GM19239 (cell line): ENCODE measurements around the gene GLRA2.
"Not testable (repeated sequence)": the region's sequence is repeated elsewhere in the genome, so short reads cannot be mapped to it uniquely, and the experiment has no call there.

ENCODE experiments used
- DNase-seq: peaks from one replicate; pipeline ENCODE4 v3.0.0; 2011; ENCODE audit warnings: low spot score; ENCODE audit not compliant: insufficient read length
- FAIRE-seq: peaks from 2 replicates; lab custom pipeline; 2011; peaks lifted over from hg19 to GRCh38; lab: Jason Lieb, UNC

The GLRA2 gene

DNA sequence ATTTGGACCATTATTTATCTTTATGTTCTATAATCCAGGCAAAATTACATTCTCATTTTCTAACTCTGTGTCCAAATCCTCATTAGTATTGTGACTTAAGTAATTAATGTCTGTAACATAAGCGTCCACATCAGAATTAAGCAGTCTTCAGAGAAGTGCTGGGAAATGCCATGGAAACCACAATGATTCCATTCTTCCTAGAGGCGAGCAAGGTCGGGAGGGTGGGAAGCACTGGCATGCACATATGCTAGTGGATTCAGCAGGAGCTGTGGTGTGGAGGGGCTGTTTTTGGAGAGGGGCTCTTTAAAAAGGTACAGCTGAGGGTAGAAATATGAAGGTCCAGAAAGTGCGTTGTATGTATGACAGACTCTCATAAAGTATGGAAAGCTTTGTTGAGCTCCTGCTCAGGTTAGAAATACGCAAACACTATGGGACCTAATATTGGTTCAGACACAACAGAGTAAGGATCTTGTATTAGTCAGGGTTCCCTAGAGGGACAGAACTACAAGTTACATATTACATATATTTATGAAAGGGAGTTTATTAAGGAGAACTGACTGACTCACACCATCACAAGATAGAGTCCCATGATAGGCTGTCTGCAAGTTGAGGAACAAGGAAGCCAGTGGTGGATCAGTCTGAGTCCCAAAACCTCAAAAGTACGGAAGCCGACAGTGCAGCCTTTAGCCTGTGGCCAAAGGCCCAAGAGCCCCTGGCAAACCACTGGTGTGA lies 61.5 kb downstream of the GLRA2 start:
- DNase-seq, result no peak
- no peak for FAIRE-seq

DNA sequence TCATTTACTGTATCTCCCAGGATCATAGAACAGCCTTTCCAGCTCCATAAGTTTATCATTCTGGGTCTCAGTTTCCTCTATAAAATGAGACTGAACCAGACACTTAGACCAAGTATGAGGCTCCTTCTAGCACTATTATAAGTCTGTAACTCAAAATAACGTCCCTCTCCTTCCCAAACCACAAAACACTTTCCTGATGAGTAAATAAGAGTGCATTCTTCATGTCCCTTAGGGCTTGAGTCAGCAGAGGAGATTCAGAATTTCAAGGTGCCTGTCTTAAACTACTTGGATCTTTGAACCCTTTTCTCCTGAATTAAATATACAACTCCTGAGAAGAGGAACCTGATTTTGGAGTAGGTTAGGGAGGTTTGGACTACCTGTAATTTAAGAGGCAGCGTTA lies 62.6 kb downstream of the GLRA2 start:
- FAIRE-seq, result no peak
- DNase-seq, result no peak

DNA sequence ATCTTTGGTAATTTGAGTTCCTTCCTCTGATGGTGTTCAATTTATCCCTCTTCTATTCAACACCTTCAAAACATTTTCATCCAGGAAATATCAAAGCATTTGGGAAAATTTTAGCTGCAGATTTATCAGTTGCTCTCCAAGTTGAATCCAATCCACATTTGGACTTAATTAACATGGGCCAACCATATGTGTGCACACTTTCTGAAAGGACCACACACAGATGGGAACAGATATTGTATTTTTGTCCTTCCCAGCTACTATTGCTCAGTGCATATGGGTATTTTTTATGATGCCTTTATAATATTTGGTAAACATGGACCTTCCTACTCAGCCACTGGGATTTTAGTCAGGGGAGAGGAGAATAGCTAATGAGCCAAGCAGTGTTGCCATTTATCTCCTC lies 65.2 kb downstream of the GLRA2 start:
- FAIRE-seq (no peak), DNase-seq (no peak)

DNA sequence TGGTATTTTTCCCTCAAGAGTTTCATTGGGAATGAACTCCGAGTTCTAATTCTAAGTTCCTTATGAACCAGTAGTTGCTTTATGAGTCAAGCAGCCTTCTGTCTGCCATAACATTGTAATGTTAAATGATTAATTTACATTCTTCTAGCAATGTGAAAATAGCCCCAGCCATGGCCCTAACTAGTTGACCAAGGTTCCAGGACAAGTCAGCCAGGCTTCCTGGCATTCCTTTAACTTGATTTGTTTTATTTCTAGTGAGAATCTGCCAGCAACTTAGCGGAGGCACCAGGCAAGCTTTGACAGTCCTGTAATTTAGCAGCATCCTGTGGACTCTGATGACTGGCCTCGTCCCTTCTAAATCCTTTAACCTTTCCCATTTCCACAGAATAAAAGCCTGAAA lies 69.0 kb downstream of the GLRA2 start:
- no peak for DNase-seq
- no peak for FAIRE-seq

DNA sequence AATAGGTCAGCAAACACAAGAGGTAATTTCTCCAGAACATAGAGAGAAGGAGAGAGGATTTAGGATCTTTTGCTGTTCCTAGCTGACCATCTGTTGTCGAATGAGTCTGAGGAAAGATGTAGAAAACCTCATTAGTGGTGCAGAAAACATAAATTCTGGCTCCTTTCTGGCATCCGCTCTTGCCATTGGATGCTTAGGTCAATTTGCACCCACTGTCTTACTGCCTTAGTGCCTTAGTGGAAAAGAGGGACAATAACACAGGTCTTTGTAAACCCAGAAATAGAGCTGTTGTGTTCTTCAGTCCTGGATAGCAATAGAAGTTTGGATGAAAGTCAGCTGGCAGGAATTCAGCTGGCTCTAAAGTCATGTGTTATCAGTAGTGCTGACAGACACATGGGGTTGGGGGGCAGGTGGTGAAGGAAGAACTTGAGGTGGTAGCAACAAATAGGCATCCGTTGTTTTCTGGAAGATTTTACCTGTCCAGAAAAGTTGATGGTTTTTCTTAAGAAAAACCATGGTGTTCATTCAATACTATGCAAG lies 78.2 kb downstream of the GLRA2 start:
- DNase-seq, result no peak
- FAIRE-seq, result no peak

DNA sequence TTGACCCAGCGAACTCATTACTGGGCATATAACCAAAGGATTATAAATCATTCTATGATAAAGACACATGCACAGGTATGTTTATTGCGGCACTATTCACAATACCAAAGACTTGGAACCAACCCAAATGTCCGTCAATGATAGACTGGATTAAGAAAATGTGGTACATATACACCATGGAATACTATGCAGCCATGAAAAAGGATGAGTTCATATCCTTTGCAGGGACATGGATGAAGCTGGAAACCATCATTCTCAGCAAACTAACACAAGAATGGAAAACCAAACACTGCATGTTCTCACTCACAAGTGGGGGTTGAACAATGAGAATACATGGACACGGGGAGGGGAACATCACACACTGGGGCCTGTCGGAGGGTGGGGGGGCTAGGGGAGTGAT lies 83.1 kb downstream of the GLRA2 start:
- DNase-seq, FAIRE-seq: not testable (repeated sequence)

DNA sequence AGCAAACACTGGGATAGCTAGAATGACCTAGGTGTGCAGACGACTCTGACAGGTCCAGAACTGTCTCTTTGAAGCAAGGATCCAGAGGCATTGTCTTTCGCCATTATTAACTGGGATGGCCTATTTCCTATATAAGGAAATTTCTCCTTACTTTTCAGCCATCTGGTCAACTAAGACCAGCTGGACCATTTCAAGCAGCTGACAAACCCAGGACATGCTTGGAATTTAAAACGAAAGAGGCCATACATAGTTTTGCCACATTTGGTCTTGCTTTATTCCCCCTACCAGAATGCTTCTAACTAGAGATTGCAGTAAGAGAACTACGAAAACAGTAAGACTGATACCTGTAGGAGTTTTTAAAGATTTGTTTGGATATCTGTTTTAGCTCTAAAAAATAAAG lies 87.0 kb downstream of the GLRA2 start:
- FAIRE-seq, result no peak
- no peak for DNase-seq

DNA sequence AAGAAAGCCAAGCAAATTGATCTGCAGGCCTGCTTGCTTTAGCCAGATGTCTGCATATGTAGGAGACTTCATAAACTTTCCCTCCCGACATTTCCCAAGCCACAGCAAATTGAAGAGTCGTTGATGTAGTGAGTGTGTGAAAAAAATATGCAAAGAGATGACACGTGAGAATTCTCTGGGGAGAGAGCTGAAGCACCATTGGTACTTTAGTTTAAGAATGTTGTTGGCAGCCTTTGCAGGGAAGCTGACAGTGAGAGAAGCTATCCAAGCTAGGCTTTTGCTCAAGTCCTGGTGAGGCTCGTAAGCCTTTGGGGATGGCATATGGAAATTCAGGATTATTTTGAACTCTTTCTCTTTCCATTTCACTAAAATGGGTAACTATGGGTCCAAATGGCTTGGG lies 87.5 kb downstream of the GLRA2 start:
- no peak for DNase-seq
- FAIRE-seq, result no peak

DNA sequence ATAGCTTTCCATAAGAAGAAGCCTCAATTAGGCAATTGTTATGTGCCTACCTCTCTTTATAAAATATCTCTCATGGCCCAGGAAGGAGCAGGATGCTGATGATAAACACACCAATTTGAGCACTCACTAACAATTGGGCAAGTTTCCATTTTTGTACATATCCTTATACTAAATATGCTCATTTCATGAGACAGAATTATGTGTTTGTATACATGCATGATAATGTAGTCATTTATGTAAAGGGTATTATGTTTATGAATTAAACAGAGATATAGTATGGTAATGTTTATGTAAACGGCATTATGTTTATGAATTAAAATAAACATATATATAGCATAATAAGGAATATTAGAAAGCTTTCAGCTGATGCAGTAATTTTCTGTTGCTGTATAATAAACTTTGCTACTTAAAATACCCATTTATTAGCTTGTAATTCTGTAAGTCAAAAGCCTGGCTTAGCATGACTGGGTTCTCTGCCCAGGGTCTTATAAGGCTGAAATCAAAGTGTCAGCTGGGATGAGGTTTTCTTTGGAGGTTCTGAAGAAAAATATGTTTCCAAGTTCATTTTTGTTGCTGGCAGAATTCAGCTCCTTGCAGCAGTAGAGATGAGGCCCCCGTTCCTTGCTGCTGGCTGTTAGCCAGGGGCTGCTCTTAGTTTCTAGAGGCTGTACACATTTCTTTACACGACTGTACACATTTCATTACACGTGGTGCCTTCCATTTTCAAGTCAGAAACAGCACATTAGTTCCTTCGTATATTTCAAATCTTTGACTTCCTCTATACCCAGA lies 89.0 kb downstream of the GLRA2 start:
- no peak for FAIRE-seq
- no peak for DNase-seq

DNA sequence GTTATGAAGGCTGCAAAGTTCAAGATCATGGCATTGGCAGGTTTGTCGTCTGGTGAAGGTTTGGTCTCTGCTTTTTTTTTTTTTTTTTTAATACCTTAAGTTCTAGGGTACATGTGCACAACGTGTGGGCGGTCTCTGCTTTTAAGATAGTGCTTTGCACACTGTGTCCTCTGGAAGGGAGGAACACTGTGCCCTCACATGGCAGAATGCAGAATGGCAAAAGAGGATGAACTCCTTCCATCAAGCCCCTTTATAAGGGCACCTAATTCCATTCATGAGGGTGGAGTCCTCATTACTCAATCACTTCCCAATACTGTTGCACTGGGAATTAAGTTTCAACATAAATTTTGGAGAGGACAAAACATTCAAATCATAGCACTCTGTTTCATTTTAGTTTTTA lies 101.4 kb downstream of the GLRA2 start:
- no peak for DNase-seq
- no peak for FAIRE-seq

DNA sequence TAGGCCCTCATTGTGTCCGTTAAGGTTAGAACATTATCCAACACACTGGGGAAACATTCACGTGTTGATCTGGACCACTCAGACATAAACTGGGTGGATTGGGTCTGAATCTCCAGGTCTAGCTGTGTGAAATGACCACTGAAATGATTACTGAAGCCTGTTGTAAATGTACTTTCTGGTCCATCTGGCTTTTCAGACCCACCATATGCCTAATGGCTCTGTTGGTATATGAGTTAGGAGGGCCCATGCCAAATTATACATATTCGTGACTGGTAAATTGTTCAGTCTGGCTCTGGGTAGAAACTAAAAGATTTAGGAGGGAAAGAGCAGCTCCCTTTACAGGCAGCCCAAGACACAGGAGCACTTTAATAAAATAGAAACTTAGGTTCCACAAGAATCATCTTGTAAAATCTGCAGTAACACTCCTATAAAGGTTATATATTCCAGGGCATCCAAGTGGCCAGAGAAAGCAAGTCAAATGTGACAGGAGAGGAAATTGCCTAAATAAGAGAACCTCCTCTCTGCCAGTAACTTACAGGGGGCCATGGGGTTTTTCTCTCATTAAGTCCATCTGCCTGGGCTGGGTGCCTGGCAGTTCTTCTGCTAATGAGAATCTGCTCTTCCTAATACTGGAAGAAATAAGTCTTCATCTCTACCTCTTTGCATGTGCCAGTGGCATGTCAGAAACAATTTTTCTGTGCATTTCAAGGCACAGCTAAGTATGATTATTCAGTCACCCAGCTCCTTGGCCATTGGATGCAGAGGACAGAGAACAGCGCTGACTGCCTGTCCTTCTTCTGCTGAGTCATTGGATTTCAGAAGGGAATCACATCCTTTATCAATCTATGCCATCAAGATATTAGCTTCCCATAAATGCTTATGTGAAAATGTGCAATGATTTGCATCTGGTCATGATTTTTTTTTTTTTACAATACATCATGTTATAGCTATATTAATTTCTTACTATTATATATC lies 112.6 kb downstream of the GLRA2 start:
- DNase-seq (no peak), FAIRE-seq (no peak)

DNA sequence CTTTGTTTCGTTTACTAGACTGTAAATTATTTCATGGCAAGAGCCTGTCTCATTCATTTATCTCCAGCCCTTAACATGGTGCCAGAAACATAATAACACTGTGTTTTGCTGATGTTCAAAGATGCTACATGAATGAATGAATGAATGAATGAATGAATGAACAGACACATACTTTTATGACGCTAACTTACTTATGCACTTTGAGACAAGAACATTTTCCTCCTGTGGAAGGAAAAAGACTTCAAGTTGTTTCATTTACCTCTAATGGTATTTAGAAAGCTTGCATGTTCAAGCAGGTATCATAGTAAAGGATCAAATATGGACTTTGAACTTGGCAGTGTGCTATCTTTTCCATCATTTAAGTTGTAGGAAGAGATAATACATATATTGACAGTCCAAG lies 131.6 kb downstream of the GLRA2 start:
- DNase-seq (no peak), FAIRE-seq (no peak)

DNA sequence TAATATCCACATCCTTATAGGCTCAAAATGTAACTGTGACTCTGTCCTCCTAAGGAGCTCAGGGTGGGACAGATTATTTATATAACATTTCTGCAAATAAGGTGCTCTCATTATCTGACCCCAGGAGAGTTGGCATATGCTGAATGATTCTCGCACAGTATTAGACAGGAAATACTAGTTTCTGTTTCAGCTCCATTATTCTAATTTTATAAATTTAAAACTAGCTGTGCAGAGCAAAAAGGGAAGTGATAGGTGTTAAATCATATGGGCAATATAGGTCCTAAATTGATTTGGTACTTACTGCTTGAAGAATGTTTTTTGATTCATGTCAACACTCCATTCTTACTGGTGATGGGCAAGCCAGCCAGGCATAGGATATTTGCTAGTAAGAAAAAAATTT lies 141.5 kb downstream of the GLRA2 start:
- FAIRE-seq, result peak; percentile 89
- no peak for DNase-seq

DNA sequence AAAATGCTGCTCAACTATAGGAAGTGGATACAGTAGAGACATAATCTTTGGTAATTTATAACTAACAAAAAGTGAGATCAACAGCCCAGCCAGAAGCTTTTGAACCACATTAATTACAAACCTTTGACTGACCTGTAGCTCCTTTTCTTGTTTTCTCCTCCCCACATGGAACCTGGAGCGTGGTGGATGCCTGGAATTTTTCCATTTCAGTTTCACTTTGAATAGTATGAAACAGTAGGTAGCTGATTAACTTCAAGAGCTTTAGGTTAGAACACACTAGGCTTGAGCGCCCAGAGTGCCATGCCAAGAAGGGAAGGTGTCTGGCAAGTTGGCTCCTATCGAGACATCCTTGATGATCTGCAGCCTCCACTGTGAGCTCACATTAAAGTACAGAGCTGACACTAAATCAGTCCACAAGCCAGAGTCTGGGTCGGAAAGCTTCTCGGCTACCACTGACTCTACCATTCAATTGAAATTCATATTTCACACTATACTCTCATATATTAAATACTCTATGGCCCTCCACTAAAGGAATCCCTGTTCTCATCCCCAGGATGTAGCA lies 143.4 kb downstream of the GLRA2 start:
- DNase-seq, result no peak

DNA sequence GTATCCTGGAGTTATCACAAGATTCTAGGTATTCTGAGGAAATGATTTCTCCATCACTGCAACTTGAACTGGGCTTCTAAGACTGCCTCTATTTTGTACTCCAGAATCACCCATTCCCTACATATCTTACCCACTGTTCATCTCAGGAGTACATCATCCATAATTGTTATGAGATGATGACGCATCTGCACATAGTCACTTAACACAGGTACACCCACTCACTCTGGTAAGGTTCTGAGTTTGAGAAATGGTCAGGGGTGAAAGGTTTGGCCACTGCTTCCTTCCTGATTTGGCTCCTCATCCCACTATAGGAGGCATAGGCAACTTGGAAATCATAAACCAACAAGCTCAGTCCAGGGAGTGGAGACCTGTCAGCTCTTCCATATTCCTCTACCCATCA lies 143.9 kb downstream of the GLRA2 start:
- FAIRE-seq (no peak), DNase-seq (no peak)

More for the DNA sequence above, 143.4 kb downstream of the GLRA2 start:
- peak; percentile 69 for FAIRE-seq

DNA sequence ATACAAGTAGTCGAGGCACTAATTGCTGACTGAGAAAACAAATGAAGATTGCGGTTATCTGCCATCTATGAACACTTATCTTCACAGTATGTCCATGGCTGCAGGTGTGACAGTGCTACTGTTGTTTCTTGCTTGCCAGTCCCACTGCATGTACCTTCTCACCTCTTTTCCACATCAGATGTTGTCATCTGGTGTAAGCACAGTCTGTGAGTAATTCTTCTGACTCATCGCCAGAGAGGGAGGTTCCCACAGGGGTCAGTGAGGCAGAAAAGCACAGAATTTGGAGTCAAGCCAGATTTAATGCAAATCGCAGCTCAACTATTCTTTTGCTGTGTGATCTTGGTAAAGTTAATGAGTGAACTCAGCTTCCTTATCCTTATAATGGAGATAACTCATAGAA lies 144.4 kb downstream of the GLRA2 start:
- DNase-seq, result peak; percentile 20
- FAIRE-seq, result peak; percentile 97

DNA sequence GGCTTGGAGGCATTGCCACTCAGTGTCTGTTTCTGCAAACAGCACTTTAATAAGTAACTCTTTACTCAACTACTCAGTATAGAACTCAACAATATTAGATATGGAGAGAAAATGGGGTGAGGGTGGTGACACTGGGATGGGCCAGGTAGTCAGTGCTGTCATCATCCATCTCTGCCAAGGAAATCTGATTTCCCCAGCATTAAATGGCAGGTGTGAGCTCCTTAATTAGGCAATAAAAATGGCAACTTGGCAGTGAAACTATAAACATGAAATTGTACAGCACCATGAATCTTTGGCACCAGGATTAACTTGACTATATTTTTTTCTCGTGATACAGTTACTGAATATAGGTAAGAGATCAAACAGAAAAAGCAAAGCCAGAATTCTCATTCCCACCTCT lies 146.2 kb downstream of the GLRA2 start:
- FAIRE-seq, result no peak
- DNase-seq, result no peak

DNA sequence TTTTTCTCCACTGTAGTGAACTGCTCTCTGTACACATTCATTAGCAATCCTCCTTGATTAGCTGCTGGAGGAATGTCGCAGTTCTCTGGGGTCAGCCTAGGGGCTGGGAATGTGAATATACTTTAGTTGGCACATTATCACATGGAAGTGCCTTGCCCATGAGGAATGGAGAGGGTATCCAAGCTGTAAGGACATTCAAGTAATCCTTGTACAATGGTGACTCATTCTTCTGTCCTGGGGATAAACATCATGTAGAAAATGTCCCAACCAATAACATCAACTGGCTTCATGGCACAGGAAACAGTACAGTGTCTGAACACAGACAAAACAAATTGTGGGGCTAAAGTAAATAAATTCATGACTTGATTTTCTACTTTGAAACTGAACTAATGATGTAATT lies 147.1 kb downstream of the GLRA2 start:
- no peak for FAIRE-seq
- no peak for DNase-seq

DNA sequence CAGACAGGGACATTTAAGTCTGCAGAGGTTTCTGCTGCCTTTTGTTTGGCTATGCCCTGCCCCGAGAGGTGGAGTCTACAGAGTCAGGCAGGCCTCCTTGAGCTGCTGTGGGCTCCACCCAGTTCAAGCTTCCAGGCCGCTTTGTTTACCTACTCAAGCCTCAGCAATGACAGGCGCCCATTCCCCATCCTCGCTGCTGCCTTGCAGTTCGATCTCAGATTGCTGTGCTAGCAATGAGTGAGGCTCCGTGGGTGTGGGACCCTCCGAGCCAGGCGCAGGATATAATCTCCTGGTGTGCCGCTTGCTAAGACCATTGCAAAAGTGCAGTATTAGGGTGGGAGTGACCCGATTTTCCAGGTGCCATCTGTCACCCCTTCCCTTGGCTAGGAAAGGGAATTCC lies 159.0 kb downstream of the GLRA2 start:
- not testable (repeated sequence) for DNase-seq, FAIRE-seq

DNA sequence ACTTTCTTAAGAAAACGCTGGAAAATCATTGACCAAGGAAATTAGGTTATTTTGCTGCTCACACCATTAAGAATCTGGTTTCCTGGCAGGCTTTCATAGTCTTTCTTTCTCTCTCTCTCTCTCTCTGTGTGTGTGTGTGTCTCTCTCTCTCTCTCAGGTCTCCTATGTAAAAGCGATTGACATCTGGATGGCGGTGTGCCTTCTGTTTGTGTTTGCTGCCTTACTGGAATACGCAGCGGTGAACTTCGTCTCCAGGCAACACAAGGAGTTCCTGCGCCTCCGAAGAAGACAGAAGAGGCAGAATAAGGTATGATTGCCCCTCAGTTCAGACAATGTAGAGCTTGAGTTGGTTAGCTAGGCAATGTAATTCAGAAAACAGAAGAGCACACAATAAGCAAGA lies 161.2 kb downstream of the GLRA2 start:
- FAIRE-seq, result no peak

More for the DNA sequence above, 161.2 kb downstream of the GLRA2 start:
- no peak for DNase-seq
